Endothelial cell (in vitro differentiated cells): ENCODE results near the gene NKD1. TPM values are rescaled to one million over a fixed set of nuclear protein-coding genes. Genes with fewer than 3 reads are reported as not detected.

Source experiments
- DNase-seq: peaks from one replicate; pipeline ENCODE4 v3.0.0; 2021; ENCODE audit warnings: low spot score
- H3K27ac Mint-ChIP-seq: one replicate; pipeline ENCODE4 v1.8.0; 2021; ENCODE audit warnings: mixed read lengths, inconsistent platforms; ENCODE audit not compliant: unreplicated experiment
- H3K27me3 Mint-ChIP-seq: one replicate; pipeline ENCODE4 v1.8.0; 2021; ENCODE audit warnings: mild to moderate bottlenecking, moderate library complexity, mixed read lengths, inconsistent platforms; ENCODE audit not compliant: unreplicated experiment
- H3K36me3 Mint-ChIP-seq: one replicate; pipeline ENCODE4 v1.8.0; 2021; ENCODE audit warnings: mild to moderate bottlenecking, low read depth, mixed read lengths, inconsistent platforms; ENCODE audit not compliant: unreplicated experiment
- H3K4me1 Mint-ChIP-seq: one replicate; pipeline ENCODE4 v1.8.0; 2021; ENCODE audit warnings: mild to moderate bottlenecking, mixed read lengths, inconsistent platforms; ENCODE audit not compliant: unreplicated experiment
- H3K4me3 Mint-ChIP-seq: one replicate; pipeline ENCODE4 v1.8.0; 2021; ENCODE audit warnings: mild to moderate bottlenecking, mixed read lengths, inconsistent platforms; ENCODE audit not compliant: unreplicated experiment
- H3K9me3 Mint-ChIP-seq: one replicate; pipeline ENCODE4 v1.8.0; 2021; ENCODE audit warnings: mixed read lengths, inconsistent platforms; ENCODE audit not compliant: unreplicated experiment
- CTCF ChIP-seq: fragments of 200-600 bp; sonication (generic); IDR thresholded peaks from one replicate; pipeline ENCODE4 v1.5.0; 2021; ENCODE audit warnings: antibody characterized with exemption; ENCODE audit not compliant: unreplicated experiment
- total RNA-seq: library from RNA; stranded (reverse); fragmentation: NEBNext Ultra II Directional; extraction: Animal tissue kit (Norgen Biotek cat#: 25700); gene quantifications from one replicate; pipeline ENCODE4 v1.2.1, GENCODE V29; 2021; ENCODE audit not compliant: unreplicated experiment

Gene NKD1
- total RNA-seq, 1 donor from 2014 or later: 2.4 TPM

- peaks cover 2% of the 10 kb centered on the region for H3K27me3 Mint-ChIP-seq
- DNase-seq: no peak
- H3K4me3 Mint-ChIP-seq: no peak overlapping the region
- no peaks in the 10 kb centered on the region for H3K4me1 Mint-ChIP-seq
- H3K9me3 Mint-ChIP-seq: no peaks in the 10 kb centered on the region
- H3K36me3 Mint-ChIP-seq: peaks cover under 1% of the 10 kb centered on the region
- no peak overlapping the region for H3K27ac Mint-ChIP-seq
- TF ChIP-seq CTCF: no peak
Measured at GRCh38 chr16:50676684-50677225, 128.6 kb downstream of the NKD1 start.

GRCh38 chr16:50677351-50677750, 129.2 kb downstream of the NKD1 start:
- no peak for DNase-seq
- Mint-ChIP-seq H3K9me3 (no peaks in the 10 kb centered on the region), H3K4me1 (no peaks in the 10 kb centered on the region), H3K27ac (no peak overlapping the region), H3K4me3 (no peak overlapping the region), H3K36me3 (no peaks in the 10 kb centered on the region), H3K27me3 (peaks cover 4% of the 10 kb centered on the region)
- no peak for TF ChIP-seq CTCF

GRCh38 chr16:50678531-50678930, 130.3 kb downstream of the NKD1 start:
- Mint-ChIP-seq H3K4me1 (no peaks in the 10 kb centered on the region), H3K9me3 (no peaks in the 10 kb centered on the region), H3K27ac (no peak overlapping the region), H3K27me3 (peaks cover 4% of the 10 kb centered on the region), H3K4me3 (no peak overlapping the region), H3K36me3 (no peaks in the 10 kb centered on the region)
- no peak for DNase-seq
- TF ChIP-seq CTCF: no peak

GRCh38 chr16:50679266-50679665, 131.1 kb downstream of the NKD1 start:
- H3K27me3 Mint-ChIP-seq: peaks cover 4% of the 10 kb centered on the region
- no peak for DNase-seq
- no peaks in the 10 kb centered on the region for H3K9me3 Mint-ChIP-seq
- no peaks in the 10 kb centered on the region for H3K36me3 Mint-ChIP-seq
- H3K4me1 Mint-ChIP-seq: no peaks in the 10 kb centered on the region
- no peak overlapping the region for H3K27ac Mint-ChIP-seq
- TF ChIP-seq CTCF: no peak
- no peak overlapping the region for H3K4me3 Mint-ChIP-seq

- no peaks in the 10 kb centered on the region for H3K9me3 Mint-ChIP-seq
- no peaks in the 10 kb centered on the region for H3K4me1 Mint-ChIP-seq
- H3K27me3 Mint-ChIP-seq: peaks cover 4% of the 10 kb centered on the region
- H3K27ac Mint-ChIP-seq: no peak overlapping the region
- H3K4me3 Mint-ChIP-seq: no peak overlapping the region
- no peaks in the 10 kb centered on the region for H3K36me3 Mint-ChIP-seq
- DNase-seq: no peak
- no peak for TF ChIP-seq CTCF
Measured at GRCh38 chr16:50679676-50680555, 131.7 kb downstream of the NKD1 start.
